HEK293T (cell line): ENCODE measurements around the gene AMH.

ENCODE experiments used
- CTCF ChIA-PET: fragments of 350-600 bp; formaldehyde crosslinking; extraction: SDS; loops from one replicate; lab custom pipeline; 2021; ENCODE audit warnings: antibody characterized with exemption, inconsistent platforms; lab: Yijun Ruan, JAX
- POLR2A ChIA-PET: fragments of 350-600 bp; formaldehyde crosslinking; extraction: SDS; loops from one replicate; lab custom pipeline; 2020; ENCODE audit warnings: antibody characterized with exemption, inconsistent platforms; lab: Yijun Ruan, JAX
- DNase-seq: peaks from one replicate; pipeline ENCODE4 v3.0.0; 2012; ENCODE audit warnings: mixed read lengths; ENCODE audit errors: extremely low spot score
- ARNT ChIP-seq: fragments of 450-650 bp; IDR thresholded peaks from 2 replicates; pipeline ENCODE4 v1.6.1; 2017; ENCODE audit warnings: mild to moderate bottlenecking
- BHLHE40 ChIP-seq: fragments of 450-650 bp; IDR thresholded peaks from 2 replicates; pipeline ENCODE4 v1.6.1; 2016; ENCODE audit warnings: mild to moderate bottlenecking, moderate library complexity, borderline replicate concordance
- CTBP1 ChIP-seq: fragments of 450-650 bp; IDR thresholded peaks from 2 replicates; pipeline ENCODE4 v1.6.1; 2016; ENCODE audit warnings: borderline replicate concordance
- ELF4 ChIP-seq: fragments of 450-650 bp; IDR thresholded peaks from 2 replicates; pipeline ENCODE4 v1.6.1; 2017; ENCODE audit warnings: antibody characterized with exemption
- FOXA1 ChIP-seq: fragments of 450-650 bp; IDR thresholded peaks from 2 replicates; pipeline ENCODE4 v1.6.1; 2016; ENCODE audit warnings: mild to moderate bottlenecking
- FOXK2 ChIP-seq: fragments of 450-650 bp; IDR thresholded peaks from 2 replicates; pipeline ENCODE4 v1.6.1; 2016; ENCODE audit warnings: mild to moderate bottlenecking
- FOXM1 ChIP-seq: fragments of 450-650 bp; IDR thresholded peaks from 2 replicates; pipeline ENCODE4 v1.6.1; 2017; ENCODE audit warnings: mild to moderate bottlenecking, borderline replicate concordance
- HDGF ChIP-seq: fragments of 450-650 bp; IDR thresholded peaks from 2 replicates; pipeline ENCODE4 v1.6.1; 2017; ENCODE audit warnings: antibody characterized with exemption, borderline replicate concordance
- L3MBTL2 ChIP-seq: fragments of 450-650 bp; conservative IDR thresholded peaks from 2 replicates; pipeline ENCODE4 v1.6.1; 2016; ENCODE audit warnings: mild to moderate bottlenecking
- LEF1 ChIP-seq: fragments of 450-650 bp; IDR thresholded peaks from 2 replicates; pipeline ENCODE4 v1.6.1; 2017; ENCODE audit warnings: mild to moderate bottlenecking, borderline replicate concordance
- NFRKB ChIP-seq: fragments of 450-650 bp; IDR thresholded peaks from 2 replicates; pipeline ENCODE4 v1.6.1; 2016; ENCODE audit warnings: mild to moderate bottlenecking, moderate library complexity
- SP1 ChIP-seq: fragments of 450-650 bp; IDR thresholded peaks from 2 replicates; pipeline ENCODE4 v1.6.1; 2017
- SUZ12 ChIP-seq: fragments of 450-650 bp; IDR thresholded peaks from 2 replicates; pipeline ENCODE4 v1.6.1; 2016; ENCODE audit warnings: mild to moderate bottlenecking
- TARDBP ChIP-seq: fragments of 450-650 bp; IDR thresholded peaks from 2 replicates; pipeline ENCODE4 v1.6.1; 2016
- ZNF384 ChIP-seq: fragments of 450-650 bp; IDR thresholded peaks from 2 replicates; pipeline ENCODE4 v1.6.1; 2016
- TF ChIP-seq, protein P1 (sequence below): fragments of 450-650 bp; IDR thresholded peaks from 2 replicates; pipeline ENCODE4 v1.6.1; 2016

Gene AMH

DNA sequence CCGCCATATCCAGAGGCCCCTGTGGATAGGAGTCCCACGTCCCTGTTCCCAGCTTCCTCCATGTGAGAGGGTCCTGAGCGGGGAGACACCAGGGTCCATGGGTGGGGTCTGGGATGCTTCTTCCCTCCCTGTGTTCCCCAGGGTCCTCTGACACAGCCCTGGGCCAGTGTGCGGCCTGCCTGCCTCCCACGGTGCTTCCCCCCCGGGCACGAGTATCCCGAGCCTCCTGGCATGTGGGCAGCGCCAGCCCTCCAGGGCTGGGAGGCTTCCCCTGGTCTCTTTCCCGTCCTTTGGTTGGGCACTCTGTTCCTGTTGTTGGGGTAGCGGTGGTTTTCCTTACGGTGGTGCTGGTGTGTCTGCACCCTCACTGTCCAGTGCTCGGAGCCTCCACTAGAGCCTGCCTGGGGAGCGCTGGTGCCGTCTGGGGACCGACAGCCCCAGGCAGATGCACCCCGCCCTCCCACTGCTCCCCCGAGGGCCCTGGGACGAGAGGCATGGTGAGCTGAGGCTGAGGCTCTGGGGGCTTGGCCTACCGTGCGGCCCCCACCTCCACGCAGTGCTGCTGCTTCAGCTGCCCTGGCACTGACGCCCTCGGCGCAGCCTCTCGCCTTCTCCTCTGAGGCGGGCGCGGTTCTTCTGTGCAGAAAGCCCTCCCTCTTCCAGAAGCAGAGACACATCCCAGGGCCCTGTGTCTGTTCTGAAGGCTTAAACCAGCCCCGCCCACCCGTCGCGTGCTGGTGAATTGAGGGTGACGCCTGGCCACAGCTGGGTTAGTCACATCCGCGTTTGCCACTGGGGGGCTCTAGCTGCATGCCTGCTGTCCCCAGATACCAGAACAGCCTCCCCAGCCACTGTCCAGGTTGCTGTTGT is 40.9 kb upstream of the AMH start:
- no peak for DNase-seq
- ChIA-PET POLR2A (no interaction called here), CTCF (no interaction called here)
- TF ChIP-seq SUZ12 (no peak), FOXK2 (no peak), TARDBP (no peak), SP1 (no peak), L3MBTL2 (no peak), ELF4 (no peak), ARNT (no peak), HDGF (no peak), CTBP1 (no peak), FOXA1 (no peak), LEF1 (no peak)
- TF ChIP-seq, protein P1, sequence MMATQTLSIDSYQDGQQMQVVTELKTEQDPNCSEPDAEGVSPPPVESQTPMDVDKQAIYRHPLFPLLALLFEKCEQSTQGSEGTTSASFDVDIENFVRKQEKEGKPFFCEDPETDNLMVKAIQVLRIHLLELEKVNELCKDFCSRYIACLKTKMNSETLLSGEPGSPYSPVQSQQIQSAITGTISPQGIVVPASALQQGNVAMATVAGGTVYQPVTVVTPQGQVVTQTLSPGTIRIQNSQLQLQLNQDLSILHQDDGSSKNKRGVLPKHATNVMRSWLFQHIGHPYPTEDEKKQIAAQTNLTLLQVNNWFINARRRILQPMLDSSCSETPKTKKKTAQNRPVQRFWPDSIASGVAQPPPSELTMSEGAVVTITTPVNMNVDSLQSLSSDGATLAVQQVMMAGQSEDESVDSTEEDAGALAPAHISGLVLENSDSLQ: no peak

DNA sequence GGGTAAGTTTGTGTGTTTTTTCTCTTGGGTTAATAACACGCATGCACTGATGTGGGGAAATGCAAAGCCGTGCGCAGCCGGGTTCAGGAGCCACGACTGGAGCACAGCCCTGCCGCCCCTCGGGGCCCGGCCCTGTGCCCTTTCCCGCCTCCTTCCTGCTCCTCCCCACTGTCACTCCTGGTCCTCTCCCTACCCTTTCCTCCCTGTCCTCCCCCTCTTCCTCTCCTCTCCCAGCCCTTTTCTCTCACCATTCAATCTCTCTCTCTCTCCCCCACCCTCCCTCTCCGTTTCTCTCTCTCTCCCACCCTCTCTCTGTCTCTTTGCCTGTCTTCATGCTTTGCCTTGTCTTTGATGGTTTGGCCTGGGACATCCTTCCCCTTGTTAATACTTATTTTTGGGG is 40.1 kb upstream of the AMH start:
- DNase-seq: no peak
- CTCF ChIA-PET: no interaction called here
- POLR2A ChIA-PET: no interaction called here
- TF ChIP-seq, protein P1: no peak
- no peak for TF ChIP-seq CTBP1
- no peak for TF ChIP-seq TARDBP
- TF ChIP-seq ELF4: no peak
- TF ChIP-seq HDGF: no peak
- no peak for TF ChIP-seq NFRKB

- TF ChIP-seq LEF1: no peak
- no peak for TF ChIP-seq BHLHE40
- TF ChIP-seq, protein P1: no peak
- TF ChIP-seq L3MBTL2: no peak
- no peak for TF ChIP-seq FOXA1
- TF ChIP-seq FOXK2: no peak
- TF ChIP-seq ZNF384: no peak
- no peak for TF ChIP-seq SUZ12
- no peak for TF ChIP-seq ARNT
- no peak for TF ChIP-seq FOXM1
- no peak for DNase-seq
- CTCF ChIA-PET: interaction anchor here (0.5 kb wide), 1 partner anchor 50 kb away, joined by 4 read pairs; no protein-coding TSS in a partner anchor
- POLR2A ChIA-PET: no interaction called here
Measured at GRCh38 chr19:2209408-2209807, 39.7 kb upstream of the AMH start.

GRCh38 chr19:2210206-2210605 is 38.9 kb upstream of the AMH start:
- POLR2A ChIA-PET: no interaction called here
- CTCF ChIA-PET: no interaction called here
- TF ChIP-seq HDGF: no peak
- no peak for TF ChIP-seq L3MBTL2
- TF ChIP-seq BHLHE40: no peak
- no peak for TF ChIP-seq SUZ12
- TF ChIP-seq FOXK2: no peak
- no peak for TF ChIP-seq LEF1
- no peak for DNase-seq

GRCh38 chr19:2210987-2211740 is 38.0 kb upstream of the AMH start:
- ChIA-PET CTCF (no interaction called here), POLR2A (no interaction called here)
- no peak for TF ChIP-seq TARDBP
- TF ChIP-seq BHLHE40: no peak
- no peak for TF ChIP-seq ARNT
- TF ChIP-seq FOXA1: no peak
- TF ChIP-seq SUZ12: no peak
- TF ChIP-seq ZNF384: no peak
- TF ChIP-seq LEF1: no peak
- TF ChIP-seq L3MBTL2: no peak
- TF ChIP-seq, protein P1: no peak
- TF ChIP-seq NFRKB: no peak
- TF ChIP-seq FOXM1: no peak
- no peak for TF ChIP-seq FOXK2
- TF ChIP-seq ELF4: no peak
- no peak for TF ChIP-seq SP1
- no peak for TF ChIP-seq HDGF
- TF ChIP-seq CTBP1: no peak
- no peak for DNase-seq
